ENCODE results near the gene LRRC3C.
A peak's percentile ranks its signal among the peaks of the same experiment; 100 is the strongest.

LRRC3C gene

DNA sequence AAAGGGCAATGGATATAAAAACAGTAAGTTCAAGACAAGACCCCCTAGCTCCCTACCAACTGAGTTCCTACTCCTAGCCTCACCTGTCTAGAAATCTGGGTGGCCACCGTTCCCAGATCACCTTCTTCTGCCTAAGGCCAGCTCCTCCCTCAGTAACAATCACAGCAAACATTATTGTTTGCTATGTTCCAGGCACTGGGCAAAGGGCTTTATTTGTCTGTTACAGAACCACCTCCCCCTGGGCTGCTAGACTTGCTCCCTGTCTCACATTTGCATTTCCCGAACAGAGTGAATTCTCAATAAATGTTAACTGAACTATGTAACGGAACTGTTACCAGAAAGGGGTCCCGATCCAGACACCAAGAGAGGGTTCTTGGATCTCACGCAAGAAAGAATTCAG, 6.8 kb downstream of the LRRC3C start (continued):
- no peak for TF ChIP-seq ZNF747 (tag by site-specific recombination; IDR thresholded peaks at IDR 0.05)
- TF ChIP-seq KLF7 (tag by site-specific recombination; IDR thresholded peaks at IDR 0.05; ENCODE audit: borderline replicate concordance) = no peak

DNA sequence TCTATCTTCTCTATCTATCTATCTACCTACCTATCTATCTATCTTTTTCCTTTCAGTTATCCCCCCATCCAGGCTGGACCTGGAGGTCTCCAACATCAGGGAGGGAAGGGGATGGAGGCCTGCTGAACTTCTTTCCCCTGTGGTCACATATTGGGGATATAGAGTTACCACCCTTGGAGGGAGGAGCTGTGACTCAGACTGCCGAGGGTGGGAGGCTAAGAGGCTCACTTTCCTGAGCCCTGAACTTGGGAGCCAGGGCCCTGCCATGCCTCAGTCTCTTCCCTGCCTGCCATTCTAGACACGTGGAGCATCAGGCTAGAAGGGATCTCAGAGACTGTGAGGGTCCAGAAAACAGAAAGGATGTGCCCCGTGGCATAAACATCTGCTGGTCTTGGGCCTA, 8.4 kb downstream of the LRRC3C start:
- Histone ChIP-seq H3K36me3 (ENCODE audit: control insufficient read depth in 2 of 2, insufficient read depth in 1 of 2, low read length in 2 of 2) (no peaks in the 10 kb centered on the region), H3K4me1 (ENCODE audit: control insufficient read depth, insufficient read depth, low read length) (peaks cover 5% of the 10 kb centered on the region; the same call in 1 of the 2 replicates), H3K4me3 (ENCODE audit: low read depth, low read length) (no peak overlapping the region), H3K9me3 (ENCODE audit: control insufficient read depth, insufficient read depth, low read depth, low read length) (no peaks in the 10 kb centered on the region), H3K27ac (ENCODE audit: extremely low read depth, low read depth, low read length) (no peak overlapping the region)
- POLR2A ChIA-PET = interaction anchor here (0.5 kb wide), 1 partner anchor 441 kb away, joined by 4 read pairs; no protein-coding TSS in a partner anchor
- no peak for TF ChIP-seq KLF1 (tag by site-specific recombination; IDR thresholded peaks at IDR 0.05)
- peak; percentile 10; the same call in 1 of the 2 replicates for TF ChIP-seq GLIS1 (tag by site-specific recombination; IDR thresholded peaks at IDR 0.05)
- peak; percentile 15; the same call in 1 of the 2 replicates for TF ChIP-seq ZBTB17 (tag by site-specific recombination; IDR thresholded peaks at IDR 0.05)
- peak; percentile 63 for TF ChIP-seq ZNF335 (tag by site-specific recombination; conservative IDR thresholded peaks at IDR 0.05)
- TF ChIP-seq ZNF398 (tag by site-specific recombination; IDR thresholded peaks at IDR 0.05) = no peak
- TF ChIP-seq ZNF140 (tag by site-specific recombination; IDR thresholded peaks at IDR 0.05) = no peak
- 0 out of 2 replicates have a peak, but pooled peaks have one; percentile 21 for TF ChIP-seq KLF17 (tag by site-specific recombination; IDR thresholded peaks at IDR 0.05)
- no peak for TF ChIP-seq ZNF214 (tag by site-specific recombination; IDR thresholded peaks at IDR 0.05; ENCODE audit: borderline replicate concordance)
- TF ChIP-seq, protein P1, sequence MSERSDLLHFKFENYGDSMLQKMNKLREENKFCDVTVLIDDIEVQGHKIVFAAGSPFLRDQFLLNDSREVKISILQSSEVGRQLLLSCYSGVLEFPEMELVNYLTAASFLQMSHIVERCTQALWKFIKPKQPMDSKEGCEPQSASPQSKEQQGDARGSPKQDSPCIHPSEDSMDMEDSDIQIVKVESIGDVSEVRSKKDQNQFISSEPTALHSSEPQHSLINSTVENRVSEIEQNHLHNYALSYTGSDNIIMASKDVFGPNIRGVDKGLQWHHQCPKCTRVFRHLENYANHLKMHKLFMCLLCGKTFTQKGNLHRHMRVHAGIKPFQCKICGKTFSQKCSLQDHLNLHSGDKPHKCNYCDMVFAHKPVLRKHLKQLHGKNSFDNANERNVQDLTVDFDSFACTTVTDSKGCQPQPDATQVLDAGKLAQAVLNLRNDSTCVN (tag by site-specific recombination; optimal IDR thresholded peaks at IDR 0.05) = no peak
- CTCF ChIA-PET = interaction anchor here (0.7 kb wide), 1 partner anchor 119 kb away, joined by 3 read pairs; the partner anchor contains the start of gene MED24

DNA sequence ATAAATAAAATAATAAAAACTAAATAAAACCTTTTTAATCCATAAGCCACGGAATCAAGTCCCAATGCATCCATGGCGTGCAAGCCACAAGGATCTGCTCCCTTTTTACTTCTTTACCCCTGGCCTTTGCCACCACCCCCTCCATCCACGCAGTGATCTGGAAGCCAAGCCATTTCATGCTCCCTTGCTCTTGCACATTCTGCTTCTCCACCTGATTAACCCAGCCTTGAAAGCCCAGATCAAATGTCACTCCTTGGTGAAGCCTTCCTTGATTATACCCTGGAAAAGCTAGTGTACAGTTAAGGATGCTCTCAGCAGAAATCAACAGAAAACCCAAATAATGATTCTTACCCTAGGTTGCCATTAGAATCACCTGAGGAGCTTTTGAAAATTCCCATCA, 9.9 kb downstream of the LRRC3C start:
- ChIA-PET POLR2A (no interaction called here), CTCF (interaction anchor here (0.6 to 3.8 kb wide), 4 partner anchors 15 to 98 kb away, joined by 3 to 35 read pairs (median 4); no protein-coding TSS in a partner anchor)
- H3K4me3 ChIP-seq (ENCODE audit: low read depth, low read length) = no peak overlapping the region
- no peaks in the 10 kb centered on the region for H3K9me3 ChIP-seq (ENCODE audit: control insufficient read depth, insufficient read depth, low read depth, low read length)
- no peak for TF ChIP-seq ZNF76 (tag by site-specific recombination; IDR thresholded peaks at IDR 0.05; ENCODE audit: borderline replicate concordance, low read depth)
- no peak for TF ChIP-seq ZNF112 (tag by site-specific recombination; IDR thresholded peaks at IDR 0.05)
- TF ChIP-seq ZNF830 (tag by site-specific recombination; IDR thresholded peaks at IDR 0.05; ENCODE audit: low read depth) = no peak
- TF ChIP-seq ZBTB17 (tag by site-specific recombination; IDR thresholded peaks at IDR 0.05) = peak; percentile 48; the same call in 1 of the 2 replicates
- peak; percentile 31; the same call in 1 of the 2 replicates for TF ChIP-seq ZNF600 (tag by site-specific recombination; IDR thresholded peaks at IDR 0.05)
- TF ChIP-seq ZNF394 (tag by site-specific recombination; IDR thresholded peaks at IDR 0.05; ENCODE audit: borderline replicate concordance) = peak; percentile 23; the same call in 1 of the 2 replicates
- TF ChIP-seq ZNF10 (tag by site-specific recombination; IDR thresholded peaks at IDR 0.05) = peak; percentile 83
- H3K27ac ChIP-seq (ENCODE audit: extremely low read depth, low read depth, low read length) = no peak overlapping the region
- no peaks in the 10 kb centered on the region for H3K36me3 ChIP-seq (ENCODE audit: control insufficient read depth in 2 of 2, insufficient read depth in 1 of 2, low read length in 2 of 2)
- H3K4me1 ChIP-seq (ENCODE audit: control insufficient read depth, insufficient read depth, low read length) = peaks cover 5% of the 10 kb centered on the region; the same call in 1 of the 2 replicates
